Breast epithelium (tissue), 4 donors: ENCODE data around the gene MAP3K2. TPM values are rescaled to one million over a fixed set of nuclear protein-coding genes. Genes with fewer than 3 reads are reported as not detected.

Experiments
- DNase-seq, 2 donors: peaks; one replicate each; pipeline ENCODE4 v3.0.0-alpha.2; 2019; ENCODE audit warnings: low spot score in 2 of 2
- H3K27ac ChIP-seq, 2 donors: fragments of 200-600 bp; sonication (generic) in 1 of 2; one replicate each; pipeline ENCODE4 v1.5.1; 2016 to 2019; ENCODE audit warnings: mild to moderate bottlenecking in 1 of 2
- H3K27me3 ChIP-seq, 2 donors: fragments of 200-600 bp; sonication (generic) in 1 of 2; one replicate each; pipeline versions ENCODE4 v1.5.1 to v1.6.0; 2017 to 2019; ENCODE audit warnings: control low read depth in 1 of 2, mild to moderate bottlenecking in 1 of 2
- H3K36me3 ChIP-seq: fragments of 200-600 bp; one replicate; pipeline ENCODE4 v1.5.1; 2019
- H3K4me1 ChIP-seq, 2 donors: fragments of 200-600 bp; sonication (generic); one replicate each; pipeline ENCODE4 v1.5.1; 2016 to 2019; ENCODE audit warnings: control low read depth in 1 of 2
- H3K4me3 ChIP-seq, 3 donors: fragments of 200-600 bp; sonication (generic); 1 replicate in 2 of 3; 2 replicates in 1 of 3; pipeline ENCODE4 v1.5.1; 2016 to 2019; ENCODE audit warnings: mild to moderate bottlenecking in 3 of 3, moderate library complexity in 2 of 3
- H3K9me3 ChIP-seq, 2 donors: fragments of 200-600 bp; sonication (generic) in 1 of 2; one replicate each; pipeline ENCODE4 v1.5.1; 2016 to 2019; ENCODE audit warnings: control low read depth in 1 of 2
- CTCF ChIP-seq, 3 donors: fragments of 450-650 bp; IDR thresholded peaks; one replicate each; pipeline ENCODE4 v1.5.1; 2016 to 2017; ENCODE audit warnings: antibody characterized with exemption in 3 of 3, mild to moderate bottlenecking in 3 of 3, moderate library complexity in 3 of 3
- POLR2A ChIP-seq: fragments of 450-650 bp; IDR thresholded peaks from one replicate; pipeline ENCODE4 v1.6.1; 2016; ENCODE audit warnings: antibody characterized with exemption, mild to moderate bottlenecking, moderate library complexity
- POLR2AphosphoS5 ChIP-seq, 3 donors: sonication (generic); formaldehyde crosslinking; IDR thresholded peaks; one replicate each; pipeline ENCODE4 v1.6.1; 2017; ENCODE audit warnings: antibody characterized with exemption in 3 of 3
- intact Hi-C: fragments of 100-400 bp; cut with DNase I; formaldehyde crosslinking; loops from one replicate; pipeline ENCODE4 v1.15.1; 2023; ENCODE audit warnings: low total_unique reads
- total RNA-seq, 3 donors: library from RNA; depleted of rRNA; stranded (reverse); fragments of >200 nt; gene quantifications; one replicate each; pipeline ENCODE4 v1.1.0, GENCODE V29; 2016

MAP3K2 gene
- 10 to 100 TPM; 55.7 to 62.2 (median 58.4) TPM for total RNA-seq

- Histone ChIP-seq H3K27me3 (no peaks in the 10 kb centered on the region), H3K27ac (peak within 1 kb of the TSS; percentile 96 to 99), H3K4me3 (peak within 1 kb of the TSS; percentile 74 to 95 (median 89)), H3K36me3 (no peaks in the 10 kb centered on the region), H3K4me1 (peaks cover 0 to 9% of the 10 kb centered on the region in 2 donors), H3K9me3 (no peaks in the 10 kb centered on the region)
- intact Hi-C loops, result no loop called here
- TF ChIP-seq CTCF (IDR thresholded peaks at IDR 0.05) (no peak), POLR2AphosphoS5 (IDR thresholded peaks at IDR 0.05) (peak in 2 of 3 donors; percentile 72 to 81), POLR2A (peak; percentile 26)
- peak; percentile 91 for DNase-seq
Observed at GRCh38 chr2:127387655-127388422, at the start of gene MAP3K2. TSS of gene MAP3K2 (minus strand) at chr2:127387975. CDS start at chr2:127343129, 44,846 bp downstream.

- peaks cover 0 to 12% of the 10 kb centered on the region in 2 donors for H3K9me3 ChIP-seq
- H3K4me1 ChIP-seq, result no peaks in the 10 kb centered on the region
- H3K27ac ChIP-seq, result no peak overlapping the region
- intact Hi-C loops, result no loop called here
- H3K36me3 ChIP-seq, result no peaks in the 10 kb centered on the region
- DNase-seq, result no peak
- H3K4me3 ChIP-seq, result no peak overlapping the region
- no peak for TF ChIP-seq POLR2AphosphoS5 (IDR thresholded peaks at IDR 0.05)
- no peak for TF ChIP-seq CTCF (IDR thresholded peaks at IDR 0.05)
- TF ChIP-seq POLR2A, result no peak
- H3K27me3 ChIP-seq, result no peaks in the 10 kb centered on the region
Observed at GRCh38 chr2:127437056-127437455, 49.3 kb upstream of the MAP3K2 start.

GRCh38 chr2:127434515-127434914, 46.7 kb upstream of the MAP3K2 start:
- no peaks in the 10 kb centered on the region for H3K27me3 ChIP-seq
- no peak overlapping the region for H3K4me3 ChIP-seq

GRCh38 chr2:127431408-127432023, 43.7 kb upstream of the MAP3K2 start:
- H3K27me3 ChIP-seq, result no peaks in the 10 kb centered on the region
- no peaks in the 10 kb centered on the region for H3K9me3 ChIP-seq
- H3K27ac ChIP-seq, result no peak overlapping the region
- TF ChIP-seq POLR2A (no peak), CTCF (IDR thresholded peaks at IDR 0.05) (no peak), POLR2AphosphoS5 (IDR thresholded peaks at IDR 0.05) (no peak)
- no peak overlapping the region for H3K4me3 ChIP-seq
- H3K4me1 ChIP-seq, result no peaks in the 10 kb centered on the region
- intact Hi-C loops, result no loop called here
- H3K36me3 ChIP-seq, result no peaks in the 10 kb centered on the region
- peak in 1 of 2 donors; percentile 10 for DNase-seq

More at GRCh38 chr2:127434515-127434914, 46.7 kb upstream of the MAP3K2 start:
- Histone ChIP-seq H3K36me3 (no peaks in the 10 kb centered on the region), H3K4me1 (no peaks in the 10 kb centered on the region), H3K9me3 (peaks cover 0 to under 1% of the 10 kb centered on the region in 2 donors), H3K27ac (no peak overlapping the region)
- peak in 1 of 2 donors; percentile 8 for DNase-seq
- intact Hi-C loops, result no loop called here
- no peak for TF ChIP-seq POLR2AphosphoS5 (IDR thresholded peaks at IDR 0.05)

- Histone ChIP-seq H3K27ac (no peak overlapping the region), H3K36me3 (no peaks in the 10 kb centered on the region), H3K4me1 (no peaks in the 10 kb centered on the region), H3K27me3 (no peaks in the 10 kb centered on the region), H3K4me3 (no peak overlapping the region), H3K9me3 (no peaks in the 10 kb centered on the region)
- TF ChIP-seq POLR2A, result no peak
- no peak for TF ChIP-seq CTCF (IDR thresholded peaks at IDR 0.05)
- no peak for TF ChIP-seq POLR2AphosphoS5 (IDR thresholded peaks at IDR 0.05)
- peak in 1 of 2 donors; percentile 8 for DNase-seq
- intact Hi-C loops, result no loop called here
Observed at GRCh38 chr2:127429844-127430425, 42.2 kb upstream of the MAP3K2 start.
